ENCODE measurements around the gene GBP4. TPM values are rescaled to one million over a fixed set of nuclear protein-coding genes. Genes with fewer than 3 reads are reported as not detected.
"Not testable (repeated sequence)": the region's sequence is repeated elsewhere in the genome, so short reads cannot be mapped to it uniquely, and the experiment has no call there.

GBP4 gene, protein sequence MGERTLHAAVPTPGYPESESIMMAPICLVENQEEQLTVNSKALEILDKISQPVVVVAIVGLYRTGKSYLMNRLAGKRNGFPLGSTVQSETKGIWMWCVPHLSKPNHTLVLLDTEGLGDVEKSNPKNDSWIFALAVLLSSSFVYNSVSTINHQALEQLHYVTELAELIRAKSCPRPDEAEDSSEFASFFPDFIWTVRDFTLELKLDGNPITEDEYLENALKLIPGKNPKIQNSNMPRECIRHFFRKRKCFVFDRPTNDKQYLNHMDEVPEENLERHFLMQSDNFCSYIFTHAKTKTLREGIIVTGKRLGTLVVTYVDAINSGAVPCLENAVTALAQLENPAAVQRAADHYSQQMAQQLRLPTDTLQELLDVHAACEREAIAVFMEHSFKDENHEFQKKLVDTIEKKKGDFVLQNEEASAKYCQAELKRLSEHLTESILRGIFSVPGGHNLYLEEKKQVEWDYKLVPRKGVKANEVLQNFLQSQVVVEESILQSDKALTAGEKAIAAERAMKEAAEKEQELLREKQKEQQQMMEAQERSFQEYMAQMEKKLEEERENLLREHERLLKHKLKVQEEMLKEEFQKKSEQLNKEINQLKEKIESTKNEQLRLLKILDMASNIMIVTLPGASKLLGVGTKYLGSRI
- total RNA-seq: 2.2 TPM

DNA sequence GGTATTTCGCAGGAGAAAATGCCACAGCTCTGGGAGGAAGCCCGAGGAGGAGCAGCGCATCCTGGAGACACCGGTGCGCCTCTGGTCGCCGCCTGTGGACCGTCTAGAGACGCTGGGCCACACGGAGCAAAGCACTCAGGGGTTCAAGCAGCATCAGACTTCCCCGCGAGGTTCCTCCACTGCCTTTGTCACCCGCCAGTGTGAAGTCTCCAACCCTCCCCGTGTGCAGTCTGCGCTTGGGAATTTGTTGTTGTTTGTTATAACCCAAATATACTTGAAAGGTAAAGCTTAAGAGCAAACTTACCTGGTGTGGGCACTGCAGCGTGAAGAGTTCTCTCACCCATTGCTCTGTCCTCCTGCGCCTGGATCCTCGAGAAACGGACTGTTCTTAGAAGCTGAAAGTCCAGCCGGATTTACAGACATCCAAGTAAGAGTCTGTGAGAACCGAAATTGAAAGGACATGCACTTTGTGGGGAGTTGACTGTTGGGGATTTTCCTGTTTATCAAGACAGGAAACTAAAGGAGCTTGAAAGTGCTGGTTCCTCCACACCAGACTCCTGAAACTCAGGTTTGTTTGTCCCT, at the start of gene GBP4:
TSS of gene GBP4 (minus strand) at position 452 of the 582 bp plus-strand sequence. CDS start at position 344, 108 bp downstream.
- DNase-seq: no peak

DNA sequence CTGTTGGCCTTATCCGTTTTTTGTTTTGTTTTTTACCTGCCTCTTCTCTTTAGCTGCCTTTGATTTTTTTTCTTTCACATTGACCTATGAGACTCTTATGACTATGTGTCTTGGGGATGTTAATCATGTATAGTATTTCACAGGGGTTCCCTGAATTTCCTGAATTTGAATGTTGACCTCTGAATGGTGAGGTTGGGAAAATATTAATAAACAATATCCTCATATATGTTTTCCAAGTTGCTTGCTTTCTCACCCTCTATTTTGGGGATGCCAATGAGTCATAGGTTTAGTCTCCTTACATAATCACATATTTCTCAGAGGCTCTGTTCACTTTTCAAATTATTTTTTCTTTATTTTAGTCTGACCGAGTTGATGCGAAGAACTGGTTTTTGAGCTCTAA, 44.3 kb upstream of the GBP4 start:
- no peak for DNase-seq

DNA sequence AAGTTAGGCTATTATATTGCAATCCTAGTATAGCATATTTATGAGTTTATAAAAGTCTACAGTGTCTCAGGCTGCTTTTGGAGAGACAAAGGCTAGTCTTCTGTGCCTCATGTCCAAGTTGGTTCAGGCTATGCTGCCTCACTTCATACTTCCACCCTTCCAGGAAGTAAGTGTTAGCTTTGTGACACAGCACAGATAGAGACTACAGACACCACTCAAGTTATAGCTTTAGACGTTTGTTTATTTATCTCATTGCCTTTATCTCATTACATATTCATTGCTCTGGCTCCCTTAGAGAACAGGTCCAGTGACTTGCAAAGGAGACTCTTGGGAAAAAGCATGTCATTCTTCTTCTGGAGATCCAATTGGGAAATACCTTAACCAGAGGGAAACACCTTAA, 22.6 kb upstream of the GBP4 start:
- no peak for DNase-seq

DNA sequence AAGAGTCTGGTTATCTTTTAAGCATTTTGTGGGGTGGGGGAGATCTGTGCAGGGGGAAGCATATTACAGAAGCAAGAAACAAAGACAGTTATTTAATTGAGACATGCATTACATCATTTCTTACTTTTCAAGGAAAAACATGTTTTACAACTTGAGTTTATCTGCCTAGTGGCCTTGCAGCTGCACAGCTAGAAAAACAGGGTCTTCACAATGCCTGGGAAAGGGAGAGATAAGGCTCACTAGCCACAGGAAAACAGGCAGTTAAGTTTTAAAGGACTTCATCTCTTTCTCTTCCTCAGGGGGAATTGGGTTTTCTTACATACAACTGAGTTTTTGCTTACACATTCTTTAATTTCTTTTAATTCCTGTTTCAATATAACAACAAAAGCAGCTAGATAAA, 21.1 kb upstream of the GBP4 start:
- DNase-seq: not testable (repeated sequence)

DNA sequence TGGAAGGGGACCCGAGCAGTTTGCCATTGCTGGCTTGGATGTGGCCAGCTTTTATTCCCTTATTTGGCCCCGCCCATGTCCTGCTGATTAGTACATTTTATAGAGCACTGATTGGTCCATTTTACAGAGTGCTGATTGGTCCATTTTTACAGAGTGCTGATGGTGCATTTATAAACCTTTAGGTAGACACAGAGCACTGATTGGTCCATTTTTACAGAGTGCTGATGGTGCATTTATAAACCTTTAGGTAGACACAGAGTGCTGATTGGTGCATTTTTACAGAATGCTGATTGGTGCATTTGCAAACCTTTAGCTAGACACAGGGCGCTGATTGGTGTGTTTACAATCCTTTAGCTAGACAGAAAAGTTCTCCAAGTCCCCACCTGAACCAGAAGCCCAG, 20.2 kb upstream of the GBP4 start:
- DNase-seq: not testable (repeated sequence)

DNA sequence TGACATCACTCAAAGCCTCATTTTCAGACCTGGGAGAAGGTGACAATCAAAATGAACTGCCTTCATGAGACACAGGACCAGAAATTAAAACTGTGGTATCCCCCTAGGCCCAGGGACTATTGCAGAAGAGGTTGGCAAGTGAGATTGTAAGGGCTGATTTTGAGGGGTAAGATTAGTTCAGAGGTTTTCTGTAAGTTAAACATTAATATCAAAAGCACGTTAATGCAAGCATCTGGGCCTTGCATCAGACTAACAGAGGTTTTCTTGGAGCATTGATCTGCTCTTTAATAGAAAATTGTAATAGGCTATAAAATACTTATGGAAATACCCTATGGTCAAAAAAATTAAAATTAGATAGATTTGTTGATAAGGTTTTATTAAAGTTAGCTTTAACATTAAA, 14.6 kb upstream of the GBP4 start:
- no peak for DNase-seq

DNA sequence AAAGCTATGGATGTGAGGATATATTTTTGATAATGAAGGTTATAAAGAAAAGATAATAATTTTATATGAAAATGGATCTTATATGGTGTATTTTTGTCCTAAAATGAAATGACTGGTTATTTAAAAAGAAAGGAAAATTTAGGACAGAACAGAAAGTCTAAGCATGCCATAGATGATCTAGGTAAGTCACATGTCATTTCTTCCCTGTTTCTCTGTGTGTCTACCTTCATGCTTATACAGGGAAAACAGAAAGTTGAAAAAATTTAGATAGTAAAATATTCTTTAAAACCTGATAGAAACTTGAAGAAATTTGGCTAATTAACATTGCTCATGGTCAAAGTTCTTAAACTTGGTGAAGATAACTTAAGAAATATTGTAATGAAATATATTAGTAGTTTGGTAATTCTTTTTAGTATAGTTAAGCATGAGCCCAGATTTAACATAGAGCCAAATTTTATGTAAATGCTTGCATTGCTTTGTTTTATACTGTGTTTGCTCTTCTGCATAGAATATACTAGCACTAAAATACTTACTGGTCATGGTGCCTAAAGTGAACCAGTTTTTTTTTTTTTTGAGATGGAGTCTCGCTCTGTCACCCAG, 12.4 kb upstream of the GBP4 start:
- no peak for DNase-seq

DNA sequence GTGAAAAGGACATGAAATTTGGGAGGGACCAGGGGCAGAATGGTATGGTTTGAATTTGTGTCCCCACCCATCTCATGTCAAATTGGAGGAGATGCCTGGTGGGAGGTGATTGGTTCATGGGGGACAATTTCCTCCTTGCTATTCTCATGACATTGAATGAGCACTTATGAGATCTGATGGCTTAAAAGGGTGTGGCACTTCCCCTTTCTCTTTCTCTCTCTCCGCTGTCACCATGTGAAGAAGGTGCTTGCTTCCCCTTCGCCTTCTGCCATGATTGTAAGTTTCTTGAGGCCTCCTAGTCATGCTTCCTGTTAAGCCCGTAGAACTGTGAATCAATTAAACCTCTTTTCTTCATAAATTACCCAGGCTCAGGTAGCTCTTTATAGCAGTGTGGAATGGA, 7.6 kb upstream of the GBP4 start:
- DNase-seq: no peak

DNA sequence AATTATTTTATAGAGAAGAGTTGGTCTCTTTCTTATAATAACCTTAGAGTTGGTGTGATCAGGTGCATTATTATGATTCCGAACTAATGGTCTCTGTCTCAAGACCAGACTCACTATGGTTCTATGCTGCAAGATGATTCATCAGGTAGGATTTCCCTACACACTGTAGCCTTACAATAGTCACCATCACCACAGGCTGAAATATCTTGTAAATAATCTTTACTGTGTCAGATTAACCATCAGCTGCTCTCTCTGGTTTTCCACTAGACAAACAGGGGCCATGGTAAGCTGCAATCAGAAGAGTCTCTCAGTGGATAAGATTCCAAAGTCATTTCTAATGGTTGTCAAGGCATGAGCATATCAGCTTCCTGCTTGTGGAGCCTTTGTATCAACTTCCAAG, 4.4 kb upstream of the GBP4 start:
- DNase-seq: no peak

DNA sequence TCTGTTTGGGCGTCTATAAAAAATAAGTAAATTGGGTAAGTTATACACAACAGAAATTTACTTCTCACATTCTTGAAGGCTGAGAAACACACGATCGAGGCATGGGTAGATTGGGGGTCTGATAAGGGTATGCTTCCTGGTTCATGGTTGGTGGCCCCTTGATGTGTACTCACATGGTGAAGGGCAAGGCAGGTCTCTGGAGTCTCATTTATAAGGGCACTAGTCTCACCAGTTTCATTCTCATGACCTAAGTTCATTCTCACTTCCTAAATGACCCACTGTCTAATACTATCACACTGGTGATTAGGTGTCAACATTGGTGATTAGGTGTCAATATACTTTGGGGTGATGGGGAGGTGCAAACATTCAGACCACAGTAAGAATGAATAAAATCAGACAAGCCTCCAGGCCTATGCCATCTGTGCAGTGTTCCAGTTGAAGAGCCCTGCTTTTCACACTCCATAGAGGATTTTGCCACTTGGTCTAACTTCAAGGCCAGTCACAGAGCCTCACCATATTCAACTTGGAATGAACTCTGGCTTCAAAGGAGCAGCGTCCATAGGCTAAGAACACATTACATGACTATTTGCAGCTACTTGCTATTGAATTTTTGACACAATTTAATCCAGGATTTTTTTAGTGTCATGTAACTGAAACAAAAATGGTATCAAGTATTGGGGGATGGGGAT, 2.5 kb upstream of the GBP4 start:
- DNase-seq: no peak

DNA sequence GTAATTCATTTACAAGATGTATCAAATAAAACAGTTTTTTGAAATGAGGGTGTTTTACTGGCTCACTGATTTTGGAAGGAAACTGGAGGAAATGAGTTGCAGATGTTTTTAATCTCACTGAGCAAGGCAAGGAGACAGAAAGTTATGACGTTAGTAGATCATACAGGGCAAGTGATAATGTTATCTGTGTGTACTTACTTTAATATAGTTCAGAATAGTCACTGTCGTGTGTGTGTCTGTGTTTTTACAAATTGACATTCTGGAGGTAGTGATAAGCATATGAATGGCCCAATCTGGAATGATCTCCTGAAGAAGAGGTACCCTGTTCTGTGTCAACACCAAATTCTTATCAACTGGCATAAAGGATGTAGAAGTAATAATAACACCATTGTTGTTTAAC, 1.9 kb upstream of the GBP4 start:
- no peak for DNase-seq

DNA sequence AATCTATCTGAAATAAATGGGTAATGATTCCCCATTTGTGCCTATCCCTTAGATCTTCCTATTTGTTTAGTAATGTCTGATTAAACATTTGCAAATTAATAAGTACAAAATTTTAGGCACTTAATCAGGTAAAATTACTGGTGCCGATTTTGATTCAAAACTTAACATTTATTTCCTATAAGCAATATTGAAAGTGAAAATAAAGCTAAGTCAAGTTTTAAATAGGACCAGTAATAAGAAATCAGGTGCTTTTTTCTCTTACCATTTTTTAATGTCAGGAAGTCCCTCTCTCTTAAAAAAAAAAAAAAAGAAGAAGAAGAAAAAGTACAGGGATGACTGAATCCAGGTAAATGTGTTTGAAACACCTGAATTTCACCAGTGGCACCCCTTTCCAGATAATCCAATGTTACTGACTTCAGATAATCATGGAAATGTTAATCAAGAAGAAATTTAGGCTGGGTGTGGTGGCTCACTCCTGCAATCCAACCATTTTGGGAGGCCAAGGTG, 836 bp upstream of the GBP4 start:
- DNase-seq: no peak

DNA sequence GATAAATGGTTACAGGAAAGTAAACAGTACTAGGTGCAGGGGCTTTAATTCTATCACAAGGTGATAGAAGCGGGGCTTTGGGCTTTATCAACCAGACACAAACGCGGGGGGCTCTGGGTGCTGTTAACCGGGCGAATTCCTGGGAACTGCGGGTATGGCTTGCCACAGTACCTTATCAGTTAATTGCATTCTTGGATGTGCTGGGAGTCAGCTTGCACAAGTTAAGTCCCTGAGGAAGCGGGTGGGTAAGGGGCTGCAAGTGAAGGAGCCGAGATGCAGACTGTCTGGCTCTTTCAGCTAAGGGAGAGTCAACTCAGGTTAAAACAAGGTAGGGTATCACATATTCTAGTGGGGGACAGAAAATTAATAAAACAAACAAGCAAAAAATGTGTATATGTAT, 661 bp downstream of the GBP4 start:
- no peak for DNase-seq

DNA sequence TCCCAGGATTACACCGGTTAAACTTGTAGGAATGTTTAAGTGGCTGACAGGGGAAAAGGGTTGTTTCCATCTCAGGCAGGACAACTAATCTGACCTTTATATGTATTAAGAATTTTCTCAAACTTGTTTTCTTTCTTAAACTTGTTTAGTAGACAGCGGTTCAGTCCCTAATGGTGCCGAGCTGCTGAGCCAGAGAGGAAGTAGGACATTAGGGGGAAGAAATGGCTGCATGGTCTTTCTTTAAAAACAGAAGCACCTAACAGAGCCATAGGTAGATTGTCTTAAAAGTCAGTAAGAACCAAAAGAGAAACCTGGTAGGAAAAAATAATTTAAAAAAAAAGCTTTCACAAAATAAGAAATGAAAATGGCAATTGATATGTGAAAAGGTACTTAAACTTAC, 3.3 kb downstream of the GBP4 start:
- no peak for DNase-seq

DNA sequence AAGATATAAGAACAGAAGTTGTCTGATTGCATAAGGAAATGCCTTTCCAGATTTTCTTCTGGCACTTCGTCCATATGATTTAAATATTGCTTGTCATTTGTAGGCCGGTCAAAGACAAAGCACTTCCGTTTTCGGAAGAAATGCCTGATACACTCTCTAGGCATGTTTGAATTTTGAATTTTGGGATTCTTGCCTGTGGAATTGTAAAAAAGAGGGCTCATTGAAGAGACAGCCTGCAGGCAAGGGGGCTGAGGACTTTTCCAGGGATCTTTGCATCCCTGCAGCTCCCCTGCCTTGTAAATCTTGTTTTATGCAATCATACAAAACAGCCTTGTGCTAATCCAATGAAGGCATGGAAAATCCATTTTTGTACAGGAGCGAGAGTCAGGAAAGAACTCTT, 7.4 kb downstream of the GBP4 start:
- no peak for DNase-seq

DNA sequence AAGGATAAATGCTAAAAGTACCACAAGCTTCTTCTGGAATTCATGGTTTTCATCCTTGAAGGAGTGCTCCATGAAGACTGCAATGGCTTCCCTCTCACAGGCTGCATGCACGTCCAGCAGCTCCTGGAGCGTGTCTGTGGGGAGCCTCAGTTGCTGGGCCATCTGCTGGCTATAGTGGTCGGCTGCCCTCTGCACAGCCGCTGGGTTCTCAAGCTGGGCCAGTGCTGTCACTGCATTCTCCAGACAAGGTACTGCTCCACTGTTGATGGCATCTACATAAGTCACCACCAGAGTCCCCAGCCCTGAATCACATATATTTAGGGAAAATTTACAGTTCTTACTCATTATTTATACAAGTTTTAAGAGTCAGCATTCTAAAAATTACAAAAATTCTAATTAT, 8.7 kb downstream of the GBP4 start:
- DNase-seq: no peak

DNA sequence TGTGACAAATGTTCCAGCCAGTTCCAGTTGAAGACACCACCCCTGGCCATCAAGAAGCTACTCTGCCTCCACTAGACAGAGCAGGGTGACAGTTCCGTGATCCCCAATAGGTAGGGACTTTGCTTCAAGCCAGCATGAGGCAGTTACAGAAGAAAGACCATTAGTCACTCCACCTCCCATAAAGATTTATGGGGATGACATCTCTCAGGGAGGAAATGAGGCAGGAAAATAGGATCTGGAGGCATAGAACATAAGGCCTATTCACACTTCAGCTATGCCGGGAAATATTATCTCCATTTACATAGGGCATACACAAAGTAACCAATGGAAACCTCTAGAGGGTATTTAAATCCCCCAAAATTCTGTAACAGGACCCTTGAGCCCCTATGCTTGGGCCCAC, 19.4 kb downstream of the GBP4 start:
- no peak for DNase-seq

DNA sequence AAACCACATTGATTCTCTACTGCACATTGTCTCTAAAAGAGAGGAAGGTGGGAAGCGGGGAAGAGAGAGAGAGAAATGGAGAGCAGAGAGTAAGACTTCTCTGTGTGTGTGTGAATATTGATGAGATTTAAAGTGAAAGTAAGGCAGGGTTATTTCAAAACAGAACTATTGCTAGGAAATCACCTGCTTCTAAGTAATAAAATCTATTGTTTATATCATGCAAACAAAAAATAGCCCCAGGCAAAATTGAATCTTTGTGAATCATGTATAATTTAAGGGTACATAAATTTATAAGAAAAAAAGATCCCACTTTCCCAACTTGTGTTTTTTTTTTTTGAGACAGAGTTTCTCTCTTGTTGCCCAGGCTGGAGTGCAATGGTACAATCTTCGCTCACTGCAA, 21.8 kb downstream of the GBP4 start:
- DNase-seq: no peak

DNA sequence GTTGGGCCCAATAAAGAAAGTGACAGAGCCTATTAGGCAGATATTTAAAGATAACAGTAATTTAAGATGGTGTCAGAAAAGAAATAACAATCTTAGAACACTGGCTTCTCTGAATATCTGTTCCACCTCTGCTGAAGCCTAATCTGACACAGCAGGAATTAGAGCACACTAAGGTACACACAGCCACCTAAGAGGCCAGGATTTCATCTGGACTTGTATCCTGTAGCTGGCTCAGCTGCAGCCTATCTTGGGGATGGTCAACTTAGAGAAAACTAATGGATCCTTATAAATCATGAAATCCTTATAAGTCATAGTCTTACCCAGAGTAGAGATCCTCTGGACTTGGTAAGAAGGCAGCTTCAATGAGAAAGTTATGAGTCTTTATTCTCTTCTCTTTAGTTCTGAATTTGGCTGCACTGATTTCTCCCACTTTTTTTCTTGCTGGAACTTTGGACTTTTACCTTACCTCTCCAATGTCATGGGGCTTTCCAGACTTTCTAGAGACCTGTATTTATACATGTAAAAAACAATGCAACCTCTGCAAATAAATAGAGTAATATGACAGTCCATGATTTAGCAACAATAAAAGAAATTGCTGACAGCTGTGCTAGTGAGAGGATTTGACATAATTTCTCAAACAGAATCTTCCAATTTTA, 23.0 kb downstream of the GBP4 start, which contains the start of gene GBP7:
TSS of gene GBP7 (minus strand) at position 403 of the 656 bp plus-strand sequence. CDS start 4,068 bp downstream, outside the sequence.
- DNase-seq: no peak

DNA sequence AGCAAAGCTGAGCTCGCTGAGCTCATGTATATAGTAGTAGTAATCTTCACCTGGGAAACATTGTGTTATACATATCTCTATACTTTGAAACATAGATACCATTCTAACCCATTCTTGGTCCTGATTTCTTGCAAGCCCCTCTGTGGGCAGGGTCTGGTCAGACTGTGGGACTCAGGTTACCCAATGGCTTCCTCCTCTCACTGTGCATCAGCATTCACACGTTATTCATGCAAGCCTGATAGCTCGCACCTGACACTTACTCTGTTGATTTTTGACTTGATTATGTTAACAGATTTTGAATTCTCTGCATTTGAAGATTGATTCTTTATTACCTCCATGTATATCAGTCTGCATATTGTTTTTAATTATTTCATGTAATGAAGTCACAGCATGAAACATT, 24.3 kb downstream of the GBP4 start:
- DNase-seq: no peak

DNA sequence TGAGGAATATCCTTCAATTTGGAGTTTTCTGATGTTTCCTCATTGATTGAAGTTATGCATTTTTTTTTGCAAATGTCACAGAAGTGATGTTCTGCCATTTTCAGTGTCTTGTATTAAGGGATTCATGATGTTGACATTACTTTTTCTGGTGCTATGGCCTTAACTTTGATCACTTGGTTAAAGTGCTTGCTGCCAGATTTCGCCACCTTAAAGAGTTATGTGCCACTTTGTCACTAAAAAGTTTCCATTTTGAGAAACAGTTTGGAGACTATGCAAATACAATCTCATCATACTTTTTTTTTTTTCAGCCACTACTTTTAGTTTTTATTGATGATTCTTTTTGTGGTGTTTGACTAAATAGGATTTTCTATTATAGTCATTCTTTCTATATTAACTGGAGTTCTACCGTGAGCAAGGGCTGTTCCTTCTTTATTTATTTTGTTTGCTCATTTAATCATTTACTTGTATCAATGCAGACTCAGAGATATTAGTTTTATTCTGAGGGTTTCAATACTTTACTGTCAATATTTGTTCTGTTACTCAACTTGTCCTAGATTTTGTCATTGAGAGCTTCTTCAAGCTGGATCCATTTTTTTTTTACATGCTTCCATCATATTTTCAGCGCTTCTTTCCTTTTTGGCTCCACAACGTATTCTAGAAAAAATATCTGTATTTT, 26.1 kb downstream of the GBP4 start:
- DNase-seq: no peak

All from occipital lobe (tissue), 2 donors.